Myometrial cell (primary cell): Measurements from ENCODE around the gene TYRO3. TPM values are rescaled to one million over a fixed set of nuclear protein-coding genes. Genes with fewer than 3 reads are reported as not detected.

Experiments used
- total RNA-seq: library from RNA; depleted of rRNA; stranded (reverse); fragments of >200 nt; gene quantifications from 2 replicates; pipeline ENCODE4 v1.2.3, GENCODE V29; 2015

TYRO3 gene
- 12.6 and 12.7 TPM in 2 replicates for total RNA-seq

DNA sequence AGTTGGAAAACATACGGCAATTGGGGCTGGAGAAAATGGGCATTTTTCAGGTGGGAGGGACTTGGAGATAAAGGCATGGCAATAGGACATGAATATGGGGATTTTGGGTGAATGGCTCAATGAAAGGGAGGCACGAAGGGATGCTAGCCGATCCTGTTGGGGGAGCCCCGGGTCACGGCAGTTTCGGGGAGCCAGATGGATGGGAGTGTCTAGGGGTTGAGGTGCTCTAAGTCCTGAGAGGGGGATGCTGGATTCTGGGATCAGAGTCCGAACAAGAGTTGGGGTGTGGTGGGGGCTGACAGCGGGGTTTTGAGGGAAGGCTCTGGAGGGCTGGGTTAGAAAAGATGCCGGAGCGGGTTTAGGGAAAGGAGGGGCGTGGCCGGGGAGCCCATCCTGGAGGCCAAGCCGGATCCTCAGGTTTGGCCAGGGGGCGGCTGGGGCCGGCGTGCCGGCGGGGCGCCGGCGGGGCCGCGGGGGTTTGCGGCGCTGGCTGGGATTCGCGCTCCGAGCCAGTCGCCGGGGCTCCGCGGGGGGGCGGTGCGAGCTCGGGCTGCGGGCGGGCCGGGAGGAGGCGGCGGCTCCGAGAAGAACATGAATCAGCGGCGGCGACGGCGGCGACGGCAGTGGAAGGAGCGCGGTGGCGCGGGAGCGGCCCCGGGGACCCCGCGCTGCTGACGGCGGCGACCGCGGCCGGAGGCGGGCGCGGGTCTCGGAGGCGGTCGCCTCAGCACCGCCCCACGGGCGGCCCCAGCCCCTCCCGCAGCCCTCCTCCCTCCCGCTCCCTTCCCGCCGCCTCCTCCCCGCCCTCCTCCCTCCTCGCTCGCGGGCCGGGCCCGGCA lies at the start of gene TYRO3:
Gene TYRO3 (plus strand): TSS at position 813 of the 839 bp plus-strand sequence. CDS start 46 bp downstream, outside the sequence.

DNA sequence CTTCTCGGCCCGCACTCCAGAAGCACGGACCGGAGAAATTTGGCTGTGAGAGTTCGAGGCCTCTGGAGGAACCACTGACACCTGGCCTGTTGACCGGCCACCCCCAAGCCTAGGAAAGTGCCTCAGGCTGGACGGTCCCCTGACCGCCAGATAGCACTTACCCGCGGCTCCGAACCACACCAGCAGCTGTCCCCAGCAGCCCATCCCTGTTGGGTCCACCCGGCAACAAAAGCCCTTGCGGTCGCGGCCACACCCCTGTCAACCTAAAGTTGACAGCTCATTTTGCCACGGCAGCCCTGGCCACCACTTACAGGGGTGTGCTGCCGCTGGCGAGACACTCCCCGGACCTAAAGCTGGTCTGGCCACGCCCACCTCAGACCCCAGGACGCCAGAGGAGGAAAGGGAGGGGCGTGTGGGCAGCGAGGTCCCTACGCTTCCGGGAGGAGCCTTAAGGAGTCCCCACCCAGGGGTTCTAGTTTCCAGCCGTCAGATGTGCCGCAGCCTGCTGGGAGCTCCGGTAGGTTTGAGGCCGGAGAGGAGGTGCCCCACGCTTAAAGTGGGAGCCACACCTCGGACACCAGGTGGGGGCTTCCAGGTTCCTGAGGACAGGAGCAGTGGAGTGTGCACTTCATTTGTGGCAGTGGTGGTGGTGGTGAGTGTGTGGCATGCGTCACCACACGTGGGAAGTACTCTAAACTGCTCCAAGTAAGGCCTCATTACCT lies 45.3 kb upstream of the TYRO3 start, which contains the start of gene LTK:
Gene LTK (minus strand): TSS at position 322 of the 722 bp plus-strand sequence. CDS start 118 bp downstream, at position 204.

Other genes with a start within 250 kb of the TYRO3 start
- 15.2 and 23.1 TPM in 2 replicates for gene OIP5, start 226.6 kb upstream of the TYRO3 start, total RNA-seq
- gene NUSAP1, start 226.3 kb upstream of the TYRO3 start, total RNA-seq = 60.8 and 86.1 TPM in 2 replicates
- 36.3 and 40.4 TPM in 2 replicates for gene NDUFAF1, start 156.7 kb upstream of the TYRO3 start, total RNA-seq
- gene RTF1, start 142.1 kb upstream of the TYRO3 start, total RNA-seq = 13.5 and 14.4 TPM in 2 replicates
- 37.2 and 50.7 TPM in 2 replicates for gene ITPKA, start 65.3 kb upstream of the TYRO3 start, total RNA-seq
- 0.29 and 1.2 TPM in 2 replicates for gene LTK, start 45.4 kb upstream of the TYRO3 start, total RNA-seq
- 21.6 and 29.1 TPM in 2 replicates for gene RPAP1, start 15.0 kb upstream of the TYRO3 start, total RNA-seq
- gene MGA, start 101.2 kb downstream of the TYRO3 start, total RNA-seq = 7.5 and 10.6 TPM in 2 replicates
- gene MAPKBP1, start 215.3 kb downstream of the TYRO3 start, total RNA-seq = 9.7 and 10.1 TPM in 2 replicates